Measurements from ENCODE around the gene CORO1A.

- TF ChIP-seq CTCF (conservative IDR thresholded peaks at IDR 0.05; ENCODE audit: low read depth in 2 of 2) = no peak
- TF ChIP-seq POLR2AphosphoS5 (IDR thresholded peaks at IDR 0.05; ENCODE audit: low read depth) = no peak
- TF ChIP-seq ZNF114 (CRISPR knock-in tag; IDR thresholded peaks at IDR 0.05) = no peak
- TF ChIP-seq JUNB (IDR thresholded peaks at IDR 0.05; ENCODE audit: unreplicated experiment) = no peak
- no peak for TF ChIP-seq EZH2phosphoT487 (IDR thresholded peaks at IDR 0.05; ENCODE audit: unreplicated experiment)
- no peak for TF ChIP-seq CREB1 (CRISPR knock-in tag; IDR thresholded peaks at IDR 0.05; ENCODE audit: low read depth)
- no peak for TF ChIP-seq ETS1 (IDR thresholded peaks at IDR 0.05)
- no peak for TF ChIP-seq ZNF331 (CRISPR knock-in tag; IDR thresholded peaks at IDR 0.05; ENCODE audit: low read depth)
Observed at GRCh38 chr16:30187971-30188561, 4.7 kb downstream of the CORO1A start.

Data from GM23338 (cell line).